Measurements from ENCODE around the gene CDH13. TPM values are rescaled to one million over a fixed set of nuclear protein-coding genes. Genes with fewer than 3 reads are reported as not detected.

Gene CDH13
- total and polyA plus RNA-seq, 2 donors (not counting 3 experiments of a cell fraction or from before 2014, with no cell fraction given): 96.6 to 124 TPM

DNA sequence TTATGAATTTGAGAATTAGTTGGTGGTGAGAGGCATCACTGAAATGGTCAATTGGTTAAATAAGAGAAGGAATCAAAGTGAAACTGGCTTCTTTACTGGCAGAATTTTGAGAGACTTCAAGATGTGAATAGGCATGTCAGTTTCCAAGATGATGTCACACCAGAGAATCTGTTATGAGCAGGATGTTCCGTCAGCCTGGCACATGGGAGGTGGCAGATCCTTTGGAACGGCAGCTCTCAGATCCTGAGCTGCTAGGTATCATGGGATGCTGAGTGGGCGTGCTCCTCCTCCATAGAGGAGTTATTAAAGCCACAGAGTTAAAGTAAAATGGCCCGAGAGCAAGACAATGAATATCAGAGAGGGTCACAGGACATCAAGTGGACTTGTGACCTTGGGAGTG, 736.8 kb downstream of the CDH13 start:
- no peak for FAIRE-seq
- no peak overlapping the region for H3K27ac ChIP-seq (ENCODE audit: insufficient read depth, low read depth, low read length)
- no TSS peak for BruUV-seq (replicated peaks)
- intact Hi-C loops (cut with micrococcal nuclease): no loop called here
- ChIA-PET POLR2A (no interaction called here), CTCF (no interaction called here)
- TF ChIP-seq, protein P1, sequence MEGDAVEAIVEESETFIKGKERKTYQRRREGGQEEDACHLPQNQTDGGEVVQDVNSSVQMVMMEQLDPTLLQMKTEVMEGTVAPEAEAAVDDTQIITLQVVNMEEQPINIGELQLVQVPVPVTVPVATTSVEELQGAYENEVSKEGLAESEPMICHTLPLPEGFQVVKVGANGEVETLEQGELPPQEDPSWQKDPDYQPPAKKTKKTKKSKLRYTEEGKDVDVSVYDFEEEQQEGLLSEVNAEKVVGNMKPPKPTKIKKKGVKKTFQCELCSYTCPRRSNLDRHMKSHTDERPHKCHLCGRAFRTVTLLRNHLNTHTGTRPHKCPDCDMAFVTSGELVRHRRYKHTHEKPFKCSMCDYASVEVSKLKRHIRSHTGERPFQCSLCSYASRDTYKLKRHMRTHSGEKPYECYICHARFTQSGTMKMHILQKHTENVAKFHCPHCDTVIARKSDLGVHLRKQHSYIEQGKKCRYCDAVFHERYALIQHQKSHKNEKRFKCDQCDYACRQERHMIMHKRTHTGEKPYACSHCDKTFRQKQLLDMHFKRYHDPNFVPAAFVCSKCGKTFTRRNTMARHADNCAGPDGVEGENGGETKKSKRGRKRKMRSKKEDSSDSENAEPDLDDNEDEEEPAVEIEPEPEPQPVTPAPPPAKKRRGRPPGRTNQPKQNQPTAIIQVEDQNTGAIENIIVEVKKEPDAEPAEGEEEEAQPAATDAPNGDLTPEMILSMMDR (IDR thresholded peaks at IDR 0.05; ENCODE audit: extremely low read depth in 1 of 2, insufficient read depth in 1 of 2, low read depth in 1 of 2, low read length in 2 of 2): no peak
- TF ChIP-seq POLR2A (IDR thresholded peaks at IDR 0.05; ENCODE audit: low read depth, low read length) (no peak), MYC (IDR thresholded peaks at IDR 0.05; ENCODE audit: low read depth, low read length) (no peak), JUN (IDR thresholded peaks at IDR 0.05; ENCODE audit: borderline replicate concordance, insufficient read depth, insufficient read length, low read depth) (no peak), POLR2AphosphoS5 (IDR thresholded peaks at IDR 0.05; ENCODE audit: insufficient read depth, low read depth, low read length) (no peak), GATA2 (IDR thresholded peaks at IDR 0.05; ENCODE audit: insufficient read depth, insufficient read length, low read depth, low read length) (no peak), EZH2 (IDR thresholded peaks at IDR 0.05; ENCODE audit: borderline replicate concordance, low read depth, low read length, severe bottlenecking) (no peak), FOS (IDR thresholded peaks at IDR 0.05; ENCODE audit: borderline replicate concordance, insufficient read depth, low read length) (no peak)
- DNase-seq (ENCODE audit: low read depth, low spot score): no peak
- H2AFZ ChIP-seq (ENCODE audit: low read depth, low read length): no peak overlapping the region
- H3K9me1 ChIP-seq (replicated peaks; ENCODE audit: control insufficient read depth, extremely low read depth, insufficient read depth, low read length): no peaks in the 10 kb centered on the region
- H3K79me2 ChIP-seq (ENCODE audit: control insufficient read depth, insufficient read depth, low read length): no peaks in the 10 kb centered on the region
- no peak overlapping the region for H3K4me3 ChIP-seq (replicated peaks in 1 of 3; ENCODE audit: insufficient read depth in 1 of 3, low read depth in 1 of 3, low read length in 3 of 3)
- H3K27me3 ChIP-seq (ENCODE audit: control insufficient read depth in 2 of 2, insufficient read depth in 2 of 2, low read length in 2 of 2): no peaks in the 10 kb centered on the region
- H3K4me2 ChIP-seq (ENCODE audit: insufficient read depth, low read length): no peak overlapping the region
- no peaks in the 10 kb centered on the region for H4K20me1 ChIP-seq (replicated peaks; ENCODE audit: control insufficient read depth, extremely low read depth, insufficient read depth, low read length)
- no peaks in the 10 kb centered on the region for H3K36me3 ChIP-seq (ENCODE audit: control insufficient read depth in 2 of 2, extremely low read depth in 1 of 2, insufficient read depth in 2 of 2, low read length in 2 of 2)
- no peak overlapping the region for H3K9ac ChIP-seq (replicated peaks; ENCODE audit: extremely low read depth, insufficient read depth, low read length)
- H3K4me1 ChIP-seq (ENCODE audit: control insufficient read depth, extremely low read depth, insufficient read depth, low read length): peaks cover 8% of the 10 kb centered on the region
- dilution Hi-C loops (cut with MboI; ENCODE audit: extremely low pct_ligation_motif_present, low sequenced_read_pairs): no loop called here
- H3K9me3 ChIP-seq (replicated peaks; ENCODE audit: control insufficient read depth, insufficient read depth, low read length): no peaks in the 10 kb centered on the region

Measured in endothelial cell of umbilical vein (primary cell).